Breast epithelium (tissue), 4 donors: ENCODE results near the gene DOCK11. TPM values are rescaled to one million over a fixed set of nuclear protein-coding genes. Genes with fewer than 3 reads are reported as not detected.
"Not testable (repeated sequence)": the region's sequence is repeated elsewhere in the genome, so short reads cannot be mapped to it uniquely, and the experiment has no call there.

Experiments used
- DNase-seq, 2 donors: peaks; one replicate each; pipeline ENCODE4 v3.0.0-alpha.2; 2019; ENCODE audit warnings: low spot score in 2 of 2
- H3K27ac ChIP-seq, 2 donors: fragments of 200-600 bp; sonication (generic) in 1 of 2; one replicate each; pipeline ENCODE4 v1.5.1; 2016 to 2019; ENCODE audit warnings: mild to moderate bottlenecking in 1 of 2
- H3K27me3 ChIP-seq, 2 donors: fragments of 200-600 bp; sonication (generic) in 1 of 2; one replicate each; pipeline versions ENCODE4 v1.5.1 to v1.6.0; 2017 to 2019; ENCODE audit warnings: control low read depth in 1 of 2, mild to moderate bottlenecking in 1 of 2
- H3K36me3 ChIP-seq: fragments of 200-600 bp; one replicate; pipeline ENCODE4 v1.5.1; 2019
- H3K4me1 ChIP-seq, 2 donors: fragments of 200-600 bp; sonication (generic); one replicate each; pipeline ENCODE4 v1.5.1; 2016 to 2019; ENCODE audit warnings: control low read depth in 1 of 2
- H3K4me3 ChIP-seq, 3 donors: fragments of 200-600 bp; sonication (generic); 1 replicate in 2 of 3; 2 replicates in 1 of 3; pipeline ENCODE4 v1.5.1; 2016 to 2019; ENCODE audit warnings: mild to moderate bottlenecking in 3 of 3, moderate library complexity in 2 of 3
- H3K9me3 ChIP-seq, 2 donors: fragments of 200-600 bp; sonication (generic) in 1 of 2; one replicate each; pipeline ENCODE4 v1.5.1; 2016 to 2019; ENCODE audit warnings: control low read depth in 1 of 2
- POLR2A ChIP-seq: fragments of 450-650 bp; IDR thresholded peaks from one replicate; pipeline ENCODE4 v1.6.1; 2016; ENCODE audit warnings: antibody characterized with exemption, mild to moderate bottlenecking, moderate library complexity
- POLR2AphosphoS5 ChIP-seq, 3 donors: sonication (generic); formaldehyde crosslinking; IDR thresholded peaks; one replicate each; pipeline ENCODE4 v1.6.1; 2017; ENCODE audit warnings: antibody characterized with exemption in 3 of 3
- intact Hi-C: fragments of 100-400 bp; cut with DNase I; formaldehyde crosslinking; loops from one replicate; pipeline ENCODE4 v1.15.1; 2023; ENCODE audit warnings: low total_unique reads
- total RNA-seq, 3 donors: library from RNA; depleted of rRNA; stranded (reverse); fragments of >200 nt; gene quantifications; one replicate each; pipeline ENCODE4 v1.1.0, GENCODE V29; 2016
- TF ChIP-seq, protein P1 (sequence below), 3 donors: fragments of 450-650 bp; IDR thresholded peaks; one replicate each; pipeline ENCODE4 v1.5.1; 2016 to 2017; ENCODE audit warnings: antibody characterized with exemption in 3 of 3, mild to moderate bottlenecking in 3 of 3, moderate library complexity in 3 of 3

The DOCK11 gene
- total RNA-seq, 3 donors from 2014 or later: 25.3 to 138 (median 26.9) TPM

DNA sequence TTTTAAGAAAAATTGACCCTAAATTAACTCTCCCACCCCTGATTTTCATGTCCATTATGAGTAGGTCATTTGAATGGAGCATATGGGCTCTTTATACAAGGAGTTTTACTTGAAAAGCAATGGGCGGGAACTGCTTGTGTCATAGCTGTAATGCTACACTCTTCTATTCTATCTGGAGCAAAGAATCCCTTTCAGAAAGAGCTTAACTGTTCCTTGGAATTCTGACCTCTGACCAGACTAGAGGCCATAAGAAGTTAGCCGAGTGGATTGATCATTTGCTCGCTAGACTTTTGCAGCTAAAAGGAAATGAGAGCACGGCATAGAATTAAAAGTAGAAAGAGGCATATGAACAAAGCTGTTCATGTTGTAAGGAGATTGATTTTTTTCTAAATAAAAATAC is 79.1 kb downstream of the DOCK11 start:
- Histone ChIP-seq H3K9me3 (no peaks in the 10 kb centered on the region), H3K4me3 (no peak overlapping the region), H3K27ac (no peak overlapping the region), H3K36me3 (no peaks in the 10 kb centered on the region), H3K4me1 (no peaks in the 10 kb centered on the region), H3K27me3 (peaks cover 0 to 24% of the 10 kb centered on the region in 2 donors)
- DNase-seq: no peak
- intact Hi-C loops: no loop called here
- TF ChIP-seq POLR2AphosphoS5 (IDR thresholded peaks at IDR 0.05): no peak
- TF ChIP-seq, protein P1, sequence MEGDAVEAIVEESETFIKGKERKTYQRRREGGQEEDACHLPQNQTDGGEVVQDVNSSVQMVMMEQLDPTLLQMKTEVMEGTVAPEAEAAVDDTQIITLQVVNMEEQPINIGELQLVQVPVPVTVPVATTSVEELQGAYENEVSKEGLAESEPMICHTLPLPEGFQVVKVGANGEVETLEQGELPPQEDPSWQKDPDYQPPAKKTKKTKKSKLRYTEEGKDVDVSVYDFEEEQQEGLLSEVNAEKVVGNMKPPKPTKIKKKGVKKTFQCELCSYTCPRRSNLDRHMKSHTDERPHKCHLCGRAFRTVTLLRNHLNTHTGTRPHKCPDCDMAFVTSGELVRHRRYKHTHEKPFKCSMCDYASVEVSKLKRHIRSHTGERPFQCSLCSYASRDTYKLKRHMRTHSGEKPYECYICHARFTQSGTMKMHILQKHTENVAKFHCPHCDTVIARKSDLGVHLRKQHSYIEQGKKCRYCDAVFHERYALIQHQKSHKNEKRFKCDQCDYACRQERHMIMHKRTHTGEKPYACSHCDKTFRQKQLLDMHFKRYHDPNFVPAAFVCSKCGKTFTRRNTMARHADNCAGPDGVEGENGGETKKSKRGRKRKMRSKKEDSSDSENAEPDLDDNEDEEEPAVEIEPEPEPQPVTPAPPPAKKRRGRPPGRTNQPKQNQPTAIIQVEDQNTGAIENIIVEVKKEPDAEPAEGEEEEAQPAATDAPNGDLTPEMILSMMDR (IDR thresholded peaks at IDR 0.05): no peak
- no peak for TF ChIP-seq POLR2A

DNA sequence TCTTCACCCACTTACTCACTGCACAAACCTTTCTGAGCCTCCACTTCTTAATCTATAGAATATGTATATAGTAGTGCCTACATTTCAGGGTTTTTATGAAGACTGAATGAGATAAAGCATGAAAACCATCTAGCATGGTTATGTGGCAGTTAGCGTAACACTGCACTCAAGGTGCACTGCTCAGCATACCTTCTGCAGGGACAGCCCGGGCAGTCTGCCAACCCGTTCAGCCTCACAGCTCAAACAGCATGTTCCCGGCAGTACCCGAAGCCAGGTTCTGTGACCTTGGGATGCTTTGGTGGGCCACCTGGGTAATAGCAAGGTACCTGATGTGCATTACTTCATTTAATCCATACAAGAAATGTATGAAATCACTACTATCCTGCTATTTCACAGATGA is 81.4 kb downstream of the DOCK11 start:
- intact Hi-C loops: no loop called here
- no peaks in the 10 kb centered on the region for H3K4me1 ChIP-seq
- DNase-seq: no peak
- H3K27ac ChIP-seq: no peak overlapping the region
- H3K9me3 ChIP-seq: no peaks in the 10 kb centered on the region
- TF ChIP-seq, protein P1 (IDR thresholded peaks at IDR 0.05): no peak
- TF ChIP-seq POLR2A (no peak), POLR2AphosphoS5 (IDR thresholded peaks at IDR 0.05) (no peak)
- H3K27me3 ChIP-seq: peaks cover 0 to 24% of the 10 kb centered on the region in 2 donors
- no peaks in the 10 kb centered on the region for H3K36me3 ChIP-seq
- H3K4me3 ChIP-seq: no peak overlapping the region

- TF ChIP-seq, protein P1 (IDR thresholded peaks at IDR 0.05): no peak
- TF ChIP-seq POLR2AphosphoS5 (IDR thresholded peaks at IDR 0.05) (no peak), POLR2A (no peak)
- H3K27me3 ChIP-seq: peaks cover 0 to 18% of the 10 kb centered on the region in 2 donors
- no peaks in the 10 kb centered on the region for H3K9me3 ChIP-seq
- H3K27ac ChIP-seq: no peak overlapping the region
- no peak for DNase-seq
- H3K4me3 ChIP-seq: no peak overlapping the region
- no peaks in the 10 kb centered on the region for H3K4me1 ChIP-seq
- intact Hi-C loops: no loop called here
- H3K36me3 ChIP-seq: no peaks in the 10 kb centered on the region
Observed at GRCh38 chrX:118579417-118579816, 83.8 kb downstream of the DOCK11 start.

- H3K9me3 ChIP-seq, H3K4me3 ChIP-seq, H3K27ac ChIP-seq, H3K27me3 ChIP-seq, DNase-seq, H3K4me1 ChIP-seq, intact Hi-C loops, H3K36me3 ChIP-seq: not testable (repeated sequence)
Observed at GRCh38 chrX:118582926-118583325, 87.3 kb downstream of the DOCK11 start.

DNA sequence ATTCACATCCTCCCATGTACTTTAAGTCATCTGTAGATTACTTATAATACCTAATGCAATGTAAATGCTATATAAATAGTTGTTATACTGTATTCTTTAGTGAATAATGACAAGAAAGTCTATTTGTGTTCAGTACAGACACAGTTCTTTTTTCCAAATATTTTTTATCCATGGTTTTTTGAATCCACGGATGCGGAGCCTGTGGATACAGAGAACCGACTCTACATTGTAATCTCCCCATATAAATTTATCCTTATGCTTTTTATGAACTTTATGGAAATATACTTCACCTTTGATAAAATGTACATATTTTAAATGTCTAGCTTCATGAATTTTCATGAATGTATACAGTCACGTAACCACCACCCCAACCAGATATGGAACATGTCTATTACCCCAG is 88.2 kb downstream of the DOCK11 start:
- Histone ChIP-seq H3K27ac (no peak overlapping the region), H3K36me3 (no peaks in the 10 kb centered on the region), H3K4me3 (no peak overlapping the region), H3K9me3 (no peaks in the 10 kb centered on the region), H3K27me3 (peaks cover 0 to 9% of the 10 kb centered on the region in 2 donors), H3K4me1 (no peaks in the 10 kb centered on the region)
- no peak for DNase-seq
- no peak for TF ChIP-seq POLR2A
- TF ChIP-seq, protein P1 (IDR thresholded peaks at IDR 0.05): no peak
- no peak for TF ChIP-seq POLR2AphosphoS5 (IDR thresholded peaks at IDR 0.05)
- intact Hi-C loops: no loop called here

GRCh38 chrX:118585296-118585695 is 89.7 kb downstream of the DOCK11 start:
- intact Hi-C loops: no loop called here
- Histone ChIP-seq H3K27ac (no peak overlapping the region), H3K36me3 (no peaks in the 10 kb centered on the region), H3K27me3 (peaks cover 0 to 9% of the 10 kb centered on the region in 2 donors), H3K4me3 (no peak overlapping the region), H3K9me3 (no peaks in the 10 kb centered on the region), H3K4me1 (no peaks in the 10 kb centered on the region)
- no peak for DNase-seq
- TF ChIP-seq POLR2A (no peak), POLR2AphosphoS5 (IDR thresholded peaks at IDR 0.05) (no peak)
- TF ChIP-seq, protein P1 (IDR thresholded peaks at IDR 0.05): no peak

DNA sequence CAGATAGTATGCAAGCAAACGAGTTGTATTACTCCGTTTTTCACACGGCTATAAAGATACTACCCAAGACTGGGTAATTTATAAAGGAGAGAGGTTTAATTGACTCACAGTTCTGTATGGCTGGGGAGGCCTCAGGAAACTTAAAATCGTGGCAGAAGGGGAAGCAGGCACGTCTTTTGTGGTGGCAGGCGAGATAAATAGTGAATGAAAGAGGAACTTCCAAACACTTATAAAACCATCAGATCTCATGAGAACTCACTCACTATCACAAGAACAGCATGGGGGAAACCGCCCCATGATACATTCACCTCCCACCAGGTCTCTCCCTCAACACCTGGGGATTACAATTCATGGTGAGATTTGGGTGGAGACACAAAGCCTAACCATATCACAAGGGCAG is 90.6 kb downstream of the DOCK11 start:
- H3K9me3 ChIP-seq, H3K27me3 ChIP-seq, DNase-seq, H3K36me3 ChIP-seq, intact Hi-C loops, H3K27ac ChIP-seq, H3K4me3 ChIP-seq, H3K4me1 ChIP-seq: not testable (repeated sequence)
